ENCODE results near the gene HCRTR1.

DNA sequence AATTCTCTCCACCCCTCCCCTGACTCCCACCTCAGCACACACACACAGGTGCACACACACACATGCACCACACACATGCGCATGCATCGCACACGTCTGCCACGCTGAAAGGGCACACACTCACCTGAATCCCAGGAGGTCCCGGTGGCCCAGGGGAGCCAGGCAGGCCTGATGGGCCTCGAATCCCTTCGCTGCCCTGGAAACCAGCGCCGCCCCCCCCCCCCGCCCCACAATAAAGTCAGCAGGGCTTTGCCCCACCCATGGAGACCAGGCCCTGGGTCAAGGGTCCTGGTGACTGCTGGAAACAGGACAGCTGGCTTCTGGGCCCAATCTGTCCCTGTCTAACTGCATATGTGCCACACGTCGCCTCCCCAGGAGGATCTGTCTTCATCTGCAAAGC lies 45.0 kb downstream of the HCRTR1 start:
- TF ChIP-seq, protein P1, sequence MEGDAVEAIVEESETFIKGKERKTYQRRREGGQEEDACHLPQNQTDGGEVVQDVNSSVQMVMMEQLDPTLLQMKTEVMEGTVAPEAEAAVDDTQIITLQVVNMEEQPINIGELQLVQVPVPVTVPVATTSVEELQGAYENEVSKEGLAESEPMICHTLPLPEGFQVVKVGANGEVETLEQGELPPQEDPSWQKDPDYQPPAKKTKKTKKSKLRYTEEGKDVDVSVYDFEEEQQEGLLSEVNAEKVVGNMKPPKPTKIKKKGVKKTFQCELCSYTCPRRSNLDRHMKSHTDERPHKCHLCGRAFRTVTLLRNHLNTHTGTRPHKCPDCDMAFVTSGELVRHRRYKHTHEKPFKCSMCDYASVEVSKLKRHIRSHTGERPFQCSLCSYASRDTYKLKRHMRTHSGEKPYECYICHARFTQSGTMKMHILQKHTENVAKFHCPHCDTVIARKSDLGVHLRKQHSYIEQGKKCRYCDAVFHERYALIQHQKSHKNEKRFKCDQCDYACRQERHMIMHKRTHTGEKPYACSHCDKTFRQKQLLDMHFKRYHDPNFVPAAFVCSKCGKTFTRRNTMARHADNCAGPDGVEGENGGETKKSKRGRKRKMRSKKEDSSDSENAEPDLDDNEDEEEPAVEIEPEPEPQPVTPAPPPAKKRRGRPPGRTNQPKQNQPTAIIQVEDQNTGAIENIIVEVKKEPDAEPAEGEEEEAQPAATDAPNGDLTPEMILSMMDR (IDR thresholded peaks at IDR 0.05), result no peak
- TF ChIP-seq EP300 (IDR thresholded peaks at IDR 0.05) (no peak), POLR2A (IDR thresholded peaks at IDR 0.05) (no peak), POLR2AphosphoS5 (IDR thresholded peaks at IDR 0.05) (no peak)

Measured in sigmoid colon (tissue), 4 donors.